Nephron progenitor cell (in vitro differentiated cells): ENCODE results near the gene POLR3GL.

Experiments used
- DNase-seq: peaks from one replicate; pipeline ENCODE4 v3.0.0; 2021
- H3K27ac Mint-ChIP-seq: 2 replicates; pipeline ENCODE4 v1.8.0; 2021; ENCODE audit warnings: mild to moderate bottlenecking, moderate library complexity, mixed read lengths
- H3K27me3 Mint-ChIP-seq: 2 replicates; pipeline ENCODE4 v1.8.0; 2021; ENCODE audit warnings: mild to moderate bottlenecking, low read depth, mixed read lengths; ENCODE audit not compliant: poor library complexity
- H3K36me3 Mint-ChIP-seq: 2 replicates; pipeline ENCODE4 v1.8.0; 2021; ENCODE audit warnings: low read depth, mixed read lengths
- H3K4me1 Mint-ChIP-seq: 2 replicates; pipeline ENCODE4 v1.8.0; 2021; ENCODE audit warnings: mixed read lengths
- H3K4me3 Mint-ChIP-seq: 2 replicates; pipeline ENCODE4 v1.8.0; 2021; ENCODE audit warnings: mild to moderate bottlenecking, moderate library complexity, mixed read lengths
- H3K9me3 Mint-ChIP-seq: 2 replicates; pipeline ENCODE4 v1.8.0; 2021; ENCODE audit warnings: mild to moderate bottlenecking, moderate library complexity, mixed read lengths
- TF ChIP-seq, protein P1 (sequence below): fragments of 200-600 bp; sonication (generic); IDR thresholded peaks from 2 replicates; pipeline ENCODE4 v1.5.0; 2021; ENCODE audit warnings: antibody characterized with exemption

Gene POLR3GL

DNA sequence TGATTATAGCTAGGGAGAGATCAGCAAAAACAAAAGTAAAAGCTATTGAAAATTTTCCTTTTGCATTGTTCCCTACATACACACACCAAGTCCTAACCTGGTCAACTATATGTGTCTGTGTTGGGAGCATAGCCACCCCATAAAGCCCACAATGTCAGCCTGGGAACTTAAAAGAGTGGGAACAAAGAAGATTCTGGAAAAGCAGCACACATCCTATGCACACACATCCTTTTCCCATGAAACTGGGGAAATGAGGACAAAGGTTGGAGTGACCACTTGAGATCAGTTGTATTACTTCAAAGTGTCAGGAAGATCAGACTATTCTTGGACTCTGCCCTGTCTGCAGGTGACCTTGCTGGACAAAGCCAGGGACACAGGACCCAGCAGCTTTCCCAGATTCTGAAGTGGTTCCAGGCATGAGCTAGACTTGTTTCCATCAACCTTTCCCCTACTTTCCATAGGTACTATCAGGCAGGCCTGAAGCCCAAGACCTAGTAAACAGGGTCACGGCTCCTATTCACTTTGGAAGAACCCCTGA, 16.0 kb downstream of the POLR3GL start:
- Mint-ChIP-seq H3K4me1 (peaks cover 29% of the 10 kb centered on the region), H3K9me3 (no peaks in the 10 kb centered on the region), H3K36me3 (no peaks in the 10 kb centered on the region), H3K27me3 (no peaks in the 10 kb centered on the region), H3K27ac (no peak overlapping the region), H3K4me3 (no peak overlapping the region)
- TF ChIP-seq, protein P1, sequence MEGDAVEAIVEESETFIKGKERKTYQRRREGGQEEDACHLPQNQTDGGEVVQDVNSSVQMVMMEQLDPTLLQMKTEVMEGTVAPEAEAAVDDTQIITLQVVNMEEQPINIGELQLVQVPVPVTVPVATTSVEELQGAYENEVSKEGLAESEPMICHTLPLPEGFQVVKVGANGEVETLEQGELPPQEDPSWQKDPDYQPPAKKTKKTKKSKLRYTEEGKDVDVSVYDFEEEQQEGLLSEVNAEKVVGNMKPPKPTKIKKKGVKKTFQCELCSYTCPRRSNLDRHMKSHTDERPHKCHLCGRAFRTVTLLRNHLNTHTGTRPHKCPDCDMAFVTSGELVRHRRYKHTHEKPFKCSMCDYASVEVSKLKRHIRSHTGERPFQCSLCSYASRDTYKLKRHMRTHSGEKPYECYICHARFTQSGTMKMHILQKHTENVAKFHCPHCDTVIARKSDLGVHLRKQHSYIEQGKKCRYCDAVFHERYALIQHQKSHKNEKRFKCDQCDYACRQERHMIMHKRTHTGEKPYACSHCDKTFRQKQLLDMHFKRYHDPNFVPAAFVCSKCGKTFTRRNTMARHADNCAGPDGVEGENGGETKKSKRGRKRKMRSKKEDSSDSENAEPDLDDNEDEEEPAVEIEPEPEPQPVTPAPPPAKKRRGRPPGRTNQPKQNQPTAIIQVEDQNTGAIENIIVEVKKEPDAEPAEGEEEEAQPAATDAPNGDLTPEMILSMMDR, result no peak
- no peak for DNase-seq

DNA sequence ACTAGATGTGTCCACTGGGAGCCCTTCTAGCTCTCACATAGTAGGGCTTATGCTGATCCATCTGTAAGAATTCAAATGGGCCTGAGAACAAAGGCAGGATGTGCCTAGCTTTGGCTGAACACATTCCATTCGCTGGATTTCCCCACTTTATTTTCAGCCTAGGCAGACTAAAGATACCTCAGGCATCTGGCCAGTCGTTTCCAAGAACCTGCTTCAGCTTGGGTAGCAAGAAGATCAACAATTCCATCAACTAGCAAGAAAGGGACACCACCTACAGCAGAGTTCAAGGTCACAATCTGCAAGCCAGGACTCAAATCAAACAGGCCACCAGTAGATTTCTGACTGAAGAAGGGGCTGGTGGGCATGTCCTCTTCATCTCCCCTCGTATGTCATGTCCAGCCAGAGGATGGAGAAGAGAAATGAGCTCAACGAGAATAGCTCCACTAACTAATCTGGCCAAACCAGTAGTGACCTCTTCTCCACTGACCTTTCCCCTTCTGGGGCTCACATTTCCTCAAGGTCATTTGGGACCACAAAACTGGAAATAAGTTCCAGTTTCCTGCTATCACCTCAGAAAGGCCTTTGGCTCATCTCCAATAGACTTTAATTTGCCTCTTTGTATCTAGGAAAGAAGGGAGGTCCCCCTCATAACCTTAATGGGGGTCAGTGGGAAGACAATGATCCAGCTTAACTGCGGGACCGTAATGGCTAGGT, 17.7 kb downstream of the POLR3GL start:
- TF ChIP-seq, protein P1, result no peak
- Mint-ChIP-seq H3K27ac (no peak overlapping the region), H3K4me3 (no peak overlapping the region)

DNA sequence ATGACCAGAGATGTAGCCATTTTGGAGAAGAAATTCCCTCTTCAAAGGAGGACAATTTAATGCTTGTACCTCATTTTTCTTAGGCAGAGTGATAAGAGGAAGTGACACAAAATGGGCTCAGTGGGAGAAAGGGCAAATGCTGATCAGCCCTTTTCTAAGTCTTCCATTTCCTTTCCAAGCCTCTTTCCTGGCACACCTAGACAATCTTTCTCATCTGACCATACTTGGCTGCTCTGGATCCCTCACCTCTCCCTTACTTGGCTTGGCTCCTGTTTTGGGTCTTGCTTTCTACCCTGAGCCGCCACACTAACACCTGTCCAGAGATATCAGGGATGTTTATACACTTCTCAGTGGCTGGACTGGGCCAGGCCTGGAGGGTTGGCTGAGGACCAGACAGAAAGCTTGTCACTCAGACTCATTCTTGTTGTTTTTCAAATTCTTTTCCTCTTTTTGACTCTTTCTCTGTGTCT, 18.8 kb downstream of the POLR3GL start:
- TF ChIP-seq, protein P1, result no peak
- Mint-ChIP-seq H3K4me1 (peaks cover 39% of the 10 kb centered on the region), H3K4me3 (no peak overlapping the region), H3K9me3 (no peaks in the 10 kb centered on the region), H3K27me3 (no peaks in the 10 kb centered on the region), H3K27ac (no peak overlapping the region), H3K36me3 (no peaks in the 10 kb centered on the region)
- DNase-seq, result no peak

More for the DNA sequence above, 17.7 kb downstream of the POLR3GL start:
- Mint-ChIP-seq H3K27me3 (no peaks in the 10 kb centered on the region), H3K36me3 (no peaks in the 10 kb centered on the region), H3K9me3 (no peaks in the 10 kb centered on the region), H3K4me1 (peaks cover 39% of the 10 kb centered on the region)
- no peak for DNase-seq

- TF ChIP-seq, protein P1, result no peak
- Mint-ChIP-seq H3K9me3 (no peaks in the 10 kb centered on the region), H3K4me1 (peaks cover 44% of the 10 kb centered on the region), H3K4me3 (no peak overlapping the region), H3K36me3 (no peaks in the 10 kb centered on the region), H3K27ac (peak overlapping the region; percentile 27), H3K27me3 (no peaks in the 10 kb centered on the region)
- no peak for DNase-seq
These were observed 19.7 kb downstream of the POLR3GL start for GRCh38 chr1:145983960-145984830.

- peaks cover 44% of the 10 kb centered on the region for H3K4me1 Mint-ChIP-seq
- TF ChIP-seq, protein P1, result no peak
- H3K4me3 Mint-ChIP-seq, result no peak overlapping the region
- peak overlapping the region; percentile 47 for H3K27ac Mint-ChIP-seq
- H3K27me3 Mint-ChIP-seq, result no peaks in the 10 kb centered on the region
- H3K9me3 Mint-ChIP-seq, result no peaks in the 10 kb centered on the region
- DNase-seq, result no peak
- no peaks in the 10 kb centered on the region for H3K36me3 Mint-ChIP-seq
These were observed 20.6 kb downstream of the POLR3GL start for GRCh38 chr1:145985129-145985501.
